Panc1 (cell line): ENCODE results near the gene ANG. TPM values are rescaled to one million over a fixed set of nuclear protein-coding genes. Genes with fewer than 3 reads are reported as not detected.

ENCODE experiments used
- ATAC-seq: fragments of 200-7000 bp; cut with Tn5 transposase; 2 replicates; pipeline ENCODE4 v1.9.1; 2020; ENCODE audit warnings: mild to moderate bottlenecking, moderate library complexity
- BruUV-seq: library from RNA; stranded (reverse); fragments of 400-500 nt; replicated peaks from 2 replicates; lab custom pipeline; 2021; lab: Mats Ljungman, UMichigan
- CTCF ChIA-PET: fragments of 300-600 bp; sonication (Branson Sonifier 250); formaldehyde crosslinking; loops from one replicate; lab custom pipeline; 2022; ENCODE audit warnings: antibody characterized with exemption; lab: Charles Lee
- POLR2A ChIA-PET: fragments of 300-600 bp; sonication (Branson Sonifier 250); formaldehyde crosslinking; loops from one replicate; lab custom pipeline; 2022; ENCODE audit warnings: antibody characterized with exemption; lab: Charles Lee
- DNase-seq: peaks from one replicate; pipeline ENCODE4 v3.0.0-alpha.2; 2010; ENCODE audit warnings: low read depth, low spot score
- H3K27ac ChIP-seq: 2 replicates; pipeline ENCODE4 v1.5.1; 2011; ENCODE audit warnings: mild to moderate bottlenecking, low read length, inconsistent platforms
- H3K27me3 ChIP-seq: fragments of 200-500 bp; sonication (Bioruptor generic); 2 replicates; pipeline ENCODE4 v1.6.0; 2014; ENCODE audit warnings: low read length, inconsistent platforms; ENCODE audit not compliant: control insufficient read depth, insufficient read depth
- H3K36me3 ChIP-seq: fragments of 200-500 bp; sonication (Bioruptor generic); 2 replicates; pipeline ENCODE4 v1.5.1; 2014; ENCODE audit warnings: inconsistent platforms, mild to moderate bottlenecking, low read length, moderate library complexity; ENCODE audit not compliant: control insufficient read depth, insufficient read depth
- H3K4me1 ChIP-seq: 2 replicates; pipeline ENCODE4 v1.5.1; 2011; ENCODE audit warnings: inconsistent platforms, mild to moderate bottlenecking, low read length, moderate library complexity; ENCODE audit not compliant: control insufficient read depth, insufficient read depth
- H3K4me3 ChIP-seq, 2 experiments: 2 replicates each; pipeline ENCODE4 v1.5.1; 2011 to 2012; ENCODE audit warnings: low read depth in 2 of 2, low read length in 2 of 2, mild to moderate bottlenecking in 2 of 2, inconsistent platforms in 1 of 2, moderate library complexity in 1 of 2
- H3K9me3 ChIP-seq: fragments of 200-500 bp; sonication (Bioruptor generic); 2 replicates; pipeline ENCODE4 v1.5.1; 2014; ENCODE audit warnings: low read depth, mild to moderate bottlenecking, inconsistent platforms, low read length, moderate library complexity; ENCODE audit not compliant: control insufficient read depth, insufficient read depth
- CTCF ChIP-seq: fragments of 450-650 bp; IDR thresholded peaks from 2 replicates; pipeline ENCODE4 v1.5.1; 2017; ENCODE audit warnings: mild to moderate bottlenecking
- POLR2AphosphoS5 ChIP-seq: IDR thresholded peaks from 2 replicates; pipeline ENCODE4 v1.6.1; 2012; ENCODE audit warnings: mild to moderate bottlenecking, low read depth, low read length, moderate library complexity
- REST ChIP-seq, 2 experiments: IDR thresholded peaks; 2 replicates each; pipeline ENCODE4 v1.6.1; 2011 to 2012; ENCODE audit warnings: low read depth in 2 of 2, control low read depth in 1 of 2, low read length in 1 of 2, mild to moderate bottlenecking in 1 of 2, moderate library complexity in 1 of 2; ENCODE audit not compliant: insufficient read depth in 1 of 2
- SIN3A ChIP-seq: IDR thresholded peaks from 2 replicates; pipeline ENCODE4 v1.6.1; 2012; ENCODE audit warnings: low read depth, mild to moderate bottlenecking, low read length, moderate library complexity, borderline replicate concordance; ENCODE audit not compliant: insufficient read depth
- TCF7L2 ChIP-seq: IDR thresholded peaks from 2 replicates; pipeline ENCODE4 v1.6.1; 2011; ENCODE audit warnings: mild to moderate bottlenecking, low read depth, low read length, inconsistent platforms
- in situ Hi-C: cut with HindIII; loops from 2 replicates; pipeline ENCODE4 v1.10.0; 2016; ENCODE audit warnings: low sequenced_read_pairs, low pct_unique_long_range_greater_than_20kb
- intact Hi-C: fragments of 100-400 bp; cut with micrococcal nuclease; formaldehyde crosslinking; loops from one replicate; pipeline ENCODE4 v1.10.0; 2022; ENCODE audit not compliant: unreplicated experiment
- total RNA-seq: library from RNA; stranded (reverse); gene quantifications from one replicate; pipeline ENCODE4 v1.2.1, GENCODE V29; 2021; ENCODE audit not compliant: unreplicated experiment

Gene ANG
- total RNA-seq, 1 experiment from 2014 or later = 1.9 TPM

GRCh38 chr14:20676072-20676471 lies 12.5 kb upstream of the ANG start:
- Histone ChIP-seq H3K4me3 (no peak overlapping the region), H3K9me3 (no peaks in the 10 kb centered on the region), H3K4me1 (peaks cover 16% of the 10 kb centered on the region), H3K36me3 (no peaks in the 10 kb centered on the region), H3K27ac (no peak overlapping the region), H3K27me3 (no peaks in the 10 kb centered on the region)
- intact Hi-C loops = no loop called here
- in situ Hi-C loops = no loop called here
- ChIA-PET POLR2A (no interaction called here), CTCF (no interaction called here)
- DNase-seq (no peak), ATAC-seq (no peak)
- TF ChIP-seq CTCF = no peak
- TF ChIP-seq POLR2AphosphoS5 = no peak
- no peak for TF ChIP-seq REST (IDR thresholded peaks at IDR 0.05; ENCODE audit: insufficient read depth in 1 of 2, low read depth in 2 of 2, low read length in 1 of 2)
- TF ChIP-seq SIN3A = no peak
- no peak for TF ChIP-seq TCF7L2
- no TSS peak for BruUV-seq

GRCh38 chr14:20679907-20680306 lies 8.7 kb upstream of the ANG start:
- Histone ChIP-seq H3K27me3 (no peaks in the 10 kb centered on the region), H3K4me1 (no peaks in the 10 kb centered on the region; the same call in none of the 2 replicates), H3K27ac (0 out of 2 replicates have a peak overlapping the region, but pooled peaks have one; percentile 69), H3K36me3 (no peaks in the 10 kb centered on the region), H3K9me3 (no peaks in the 10 kb centered on the region), H3K4me3 (peak overlapping the region; percentile 81 to 97)
- in situ Hi-C loops (no loop called here), intact Hi-C loops (loop anchor here (5.0 kb wide), 1 partner anchor 68 kb away; no protein-coding TSS in a partner anchor)
- CTCF ChIA-PET = no interaction called here
- ATAC-seq (no peak), DNase-seq (peak; percentile 52)
- TF ChIP-seq CTCF = no peak
- POLR2A ChIA-PET = no interaction called here
- BruUV-seq = no TSS peak
